Measurements from ENCODE around the gene PPAN.

The PPAN gene

DNA sequence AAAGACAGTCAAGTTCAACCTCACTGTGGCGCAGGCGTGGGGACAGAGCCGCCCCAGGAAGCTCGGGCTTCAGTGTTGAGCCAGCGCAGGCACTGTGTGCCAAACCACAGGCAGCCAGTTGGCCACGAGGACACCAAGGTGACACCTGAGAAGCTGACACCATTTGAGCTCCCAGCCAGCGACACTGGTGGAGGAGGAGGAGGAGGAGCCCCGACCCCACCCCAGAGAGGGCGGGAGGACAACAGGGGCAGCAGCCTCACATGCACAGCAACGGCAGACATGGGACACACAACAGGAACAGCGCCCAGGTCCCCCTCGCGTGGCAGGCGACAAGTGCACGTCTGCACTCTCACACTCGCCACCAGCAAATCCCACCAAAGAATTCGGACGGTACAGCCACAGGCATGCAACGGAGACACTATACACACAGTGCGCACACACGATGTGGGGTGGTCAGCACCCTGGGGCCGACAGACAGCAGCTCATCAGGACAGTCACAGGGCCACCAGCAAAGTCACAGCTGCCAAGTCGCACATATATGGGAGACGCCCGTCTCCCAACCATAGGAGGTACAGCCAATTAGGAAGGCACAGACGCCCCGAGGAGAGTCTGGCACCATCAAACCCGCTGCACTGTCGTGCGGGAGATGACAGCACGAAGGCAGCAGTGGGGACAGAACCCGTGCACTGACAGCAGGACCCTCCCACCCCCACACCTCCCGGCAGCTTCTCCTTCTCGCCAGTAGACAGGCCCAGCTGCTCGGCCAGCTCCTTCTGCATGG is 10.1 kb downstream of the PPAN start:
- H2AFZ ChIP-seq (ENCODE audit: low read depth), result no peak overlapping the region
- no peak overlapping the region for H3K4me2 ChIP-seq
- 0 out of 2 replicates have a peak, but pooled peaks cover under 1% of the 10 kb centered on the region for H3K36me3 ChIP-seq (ENCODE audit: insufficient read depth)
- peaks cover 12% of the 10 kb centered on the region; the same call in 1 of the 2 replicates for H3K79me2 ChIP-seq (ENCODE audit: insufficient read depth, low read depth)
- H3K4me1 ChIP-seq (ENCODE audit: low read depth, poor library complexity, severe bottlenecking), result peaks cover 26% of the 10 kb centered on the region
- H4K20me1 ChIP-seq (ENCODE audit: insufficient read depth), result no peaks in the 10 kb centered on the region
- H3K27me3 ChIP-seq (ENCODE audit: insufficient read depth, low read depth), result no peaks in the 10 kb centered on the region
- no peak overlapping the region for H3K27ac ChIP-seq
- H3K4me3 ChIP-seq (IDR thresholded peaks at IDR 0.05; ENCODE audit: insufficient read depth, low read depth, low read length), result no peak overlapping the region
- TF ChIP-seq, protein P1, sequence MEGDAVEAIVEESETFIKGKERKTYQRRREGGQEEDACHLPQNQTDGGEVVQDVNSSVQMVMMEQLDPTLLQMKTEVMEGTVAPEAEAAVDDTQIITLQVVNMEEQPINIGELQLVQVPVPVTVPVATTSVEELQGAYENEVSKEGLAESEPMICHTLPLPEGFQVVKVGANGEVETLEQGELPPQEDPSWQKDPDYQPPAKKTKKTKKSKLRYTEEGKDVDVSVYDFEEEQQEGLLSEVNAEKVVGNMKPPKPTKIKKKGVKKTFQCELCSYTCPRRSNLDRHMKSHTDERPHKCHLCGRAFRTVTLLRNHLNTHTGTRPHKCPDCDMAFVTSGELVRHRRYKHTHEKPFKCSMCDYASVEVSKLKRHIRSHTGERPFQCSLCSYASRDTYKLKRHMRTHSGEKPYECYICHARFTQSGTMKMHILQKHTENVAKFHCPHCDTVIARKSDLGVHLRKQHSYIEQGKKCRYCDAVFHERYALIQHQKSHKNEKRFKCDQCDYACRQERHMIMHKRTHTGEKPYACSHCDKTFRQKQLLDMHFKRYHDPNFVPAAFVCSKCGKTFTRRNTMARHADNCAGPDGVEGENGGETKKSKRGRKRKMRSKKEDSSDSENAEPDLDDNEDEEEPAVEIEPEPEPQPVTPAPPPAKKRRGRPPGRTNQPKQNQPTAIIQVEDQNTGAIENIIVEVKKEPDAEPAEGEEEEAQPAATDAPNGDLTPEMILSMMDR (conservative IDR thresholded peaks at IDR 0.05; ENCODE audit: low read depth, low read length), result no peak
- H3K9ac ChIP-seq, result no peak overlapping the region

DNA sequence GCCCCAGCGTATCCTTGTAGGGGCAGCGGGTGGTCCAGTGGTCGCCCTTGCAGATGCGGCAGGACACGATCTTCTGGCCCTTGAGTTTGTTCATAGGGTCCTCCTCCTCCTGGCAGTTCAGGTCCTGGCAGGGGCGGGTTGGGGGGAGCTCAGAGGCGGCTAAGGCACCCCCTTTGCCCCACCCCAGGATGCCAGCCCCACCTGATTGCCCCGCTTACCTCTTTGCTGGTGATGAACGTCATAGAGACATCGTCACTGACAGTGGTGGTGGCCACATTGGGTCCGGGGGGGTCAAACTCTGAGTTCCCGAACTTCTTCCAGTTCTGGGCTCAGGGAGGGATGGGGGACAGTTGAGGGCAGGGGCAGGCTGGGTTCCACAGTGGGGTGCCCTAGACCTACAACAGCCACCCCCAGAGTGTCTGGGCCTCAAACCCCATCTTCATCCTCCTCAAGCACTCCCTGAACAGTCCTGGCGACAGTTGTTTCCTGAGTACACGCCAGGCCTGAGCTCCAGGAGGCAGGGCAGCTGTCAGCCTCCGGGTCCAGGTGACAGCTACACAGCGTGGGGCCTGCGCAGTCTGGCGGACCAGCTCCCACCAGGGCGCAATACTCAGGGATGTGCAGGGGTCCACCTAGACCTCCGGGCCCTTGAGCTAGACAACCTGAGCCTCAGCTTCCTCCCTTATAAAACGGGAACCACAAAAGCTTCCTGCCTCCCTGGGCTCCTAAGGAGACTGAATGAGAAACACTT is 10.9 kb downstream of the PPAN start:
- Histone ChIP-seq H3K4me2 (no peak overlapping the region), H3K27ac (no peak overlapping the region), H3K9ac (no peak overlapping the region), H4K20me1 (ENCODE audit: insufficient read depth) (no peaks in the 10 kb centered on the region), H2AFZ (ENCODE audit: low read depth) (no peak overlapping the region), H3K36me3 (ENCODE audit: insufficient read depth) (no peaks in the 10 kb centered on the region), H3K79me2 (ENCODE audit: insufficient read depth, low read depth) (peaks cover 12% of the 10 kb centered on the region; the same call in 1 of the 2 replicates), H3K4me1 (ENCODE audit: low read depth, poor library complexity, severe bottlenecking) (peaks cover 18% of the 10 kb centered on the region), H3K4me3 (IDR thresholded peaks at IDR 0.05; ENCODE audit: insufficient read depth, low read depth, low read length) (no peak overlapping the region), H3K27me3 (ENCODE audit: insufficient read depth, low read depth) (no peaks in the 10 kb centered on the region)
- TF ChIP-seq, protein P1 (conservative IDR thresholded peaks at IDR 0.05; ENCODE audit: low read depth, low read length), result no peak

DNA sequence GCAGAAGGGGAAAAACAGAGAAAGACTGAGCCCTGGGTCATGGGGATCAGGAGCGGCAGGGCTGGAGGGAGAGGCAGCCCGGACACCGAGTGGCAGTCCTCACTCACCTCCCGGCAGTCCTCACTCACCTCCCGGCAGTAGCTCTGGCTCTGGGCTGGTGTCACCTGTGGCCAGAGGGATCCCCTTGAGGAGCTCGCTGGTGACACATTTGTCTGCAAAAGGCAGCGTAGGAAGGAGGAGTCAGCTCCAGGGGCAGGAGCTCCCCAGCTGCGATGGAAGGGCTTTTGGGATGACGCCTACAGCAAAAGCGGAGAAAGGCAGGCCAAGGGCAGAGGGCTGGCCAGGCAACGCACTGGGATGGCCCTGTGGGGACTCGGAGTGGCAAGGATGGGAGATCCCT is 12.8 kb downstream of the PPAN start:
- Histone ChIP-seq H3K4me2 (peak overlapping the region; percentile 96), H3K36me3 (ENCODE audit: insufficient read depth) (no peaks in the 10 kb centered on the region), H3K9ac (peak overlapping the region; percentile 61; the same call in 1 of the 2 replicates), H2AFZ (ENCODE audit: low read depth) (no peak overlapping the region), H3K4me3 (IDR thresholded peaks at IDR 0.05; ENCODE audit: insufficient read depth, low read depth, low read length) (no peak overlapping the region), H4K20me1 (ENCODE audit: insufficient read depth) (no peaks in the 10 kb centered on the region), H3K4me1 (ENCODE audit: low read depth, poor library complexity, severe bottlenecking) (peaks cover 2% of the 10 kb centered on the region), H3K27me3 (ENCODE audit: insufficient read depth, low read depth) (no peaks in the 10 kb centered on the region), H3K27ac (no peak overlapping the region; the same call in 1 of the 2 replicates), H3K79me2 (ENCODE audit: insufficient read depth, low read depth) (peaks cover 12% of the 10 kb centered on the region; the same call in 1 of the 2 replicates)
- TF ChIP-seq, protein P1 (conservative IDR thresholded peaks at IDR 0.05; ENCODE audit: low read depth, low read length), result no peak

DNA sequence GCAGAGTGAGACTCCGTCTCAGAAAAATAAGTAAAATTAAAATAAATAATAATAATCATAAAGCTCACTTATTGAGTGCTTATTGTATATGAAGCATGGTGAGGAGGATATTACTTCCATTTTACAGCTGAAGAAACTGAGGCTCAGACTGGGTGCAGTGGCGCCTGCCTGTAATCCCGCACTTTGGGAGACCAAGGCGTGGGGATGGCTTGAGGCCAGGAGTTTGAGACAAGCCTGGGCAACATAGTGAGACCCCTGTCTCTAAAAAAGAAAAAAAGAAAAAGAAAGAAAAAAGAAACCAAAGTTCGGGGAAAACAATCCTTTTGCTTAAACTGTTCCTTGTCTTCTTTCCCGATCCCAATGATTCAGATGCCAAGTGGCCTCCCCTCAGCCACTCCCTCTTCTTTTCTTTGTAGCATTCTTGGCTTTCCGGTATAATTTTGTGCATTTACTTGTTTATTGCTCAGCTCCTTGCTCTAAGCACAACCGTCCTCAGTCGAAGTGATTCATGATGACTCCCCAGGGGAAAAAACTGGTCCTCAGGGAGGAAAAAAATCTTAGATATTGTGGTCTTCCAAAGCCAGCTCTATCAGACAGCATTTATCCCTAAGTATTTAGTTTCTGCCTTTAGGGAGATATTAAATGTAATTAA is 14.5 kb downstream of the PPAN start:
- Histone ChIP-seq H3K79me2 (ENCODE audit: insufficient read depth, low read depth) (peaks cover 12% of the 10 kb centered on the region; the same call in 1 of the 2 replicates), H3K27ac (no peak overlapping the region), H3K36me3 (ENCODE audit: insufficient read depth) (no peaks in the 10 kb centered on the region), H3K9ac (no peak overlapping the region), H3K4me2 (0 out of 2 replicates have a peak overlapping the region, but pooled peaks have one; percentile 63), H3K27me3 (ENCODE audit: insufficient read depth, low read depth) (no peaks in the 10 kb centered on the region), H2AFZ (ENCODE audit: low read depth) (no peak overlapping the region), H3K4me3 (IDR thresholded peaks at IDR 0.05; ENCODE audit: insufficient read depth, low read depth, low read length) (no peak overlapping the region), H4K20me1 (ENCODE audit: insufficient read depth) (no peaks in the 10 kb centered on the region), H3K4me1 (ENCODE audit: low read depth, poor library complexity, severe bottlenecking) (peaks cover 2% of the 10 kb centered on the region)
- TF ChIP-seq, protein P1 (conservative IDR thresholded peaks at IDR 0.05; ENCODE audit: low read depth, low read length), result no peak
